Measurements from ENCODE around the gene M1AP.

M1AP gene

GRCh38 chr2:74653589-74653984 lies 5.5 kb upstream of the M1AP start:
- Mint-ChIP-seq H3K27me3 (ENCODE audit: low read depth, poor library complexity) (peaks cover 63% of the 10 kb centered on the region), H3K27ac (no peak overlapping the region), H3K9me3 (peaks cover 22% of the 10 kb centered on the region), H3K36me3 (ENCODE audit: low read depth) (peaks cover 5% of the 10 kb centered on the region), H3K4me1 (peaks cover 14% of the 10 kb centered on the region), H3K4me3 (peak overlapping the region; percentile 78)
- no peak for DNase-seq
- no peak for TF ChIP-seq CTCF (IDR thresholded peaks at IDR 0.05)

GRCh38 chr2:74646834-74647482 lies 1.2 kb downstream of the M1AP start:
- Mint-ChIP-seq H3K27me3 (ENCODE audit: low read depth, poor library complexity) (peaks cover 70% of the 10 kb centered on the region), H3K27ac (no peak overlapping the region), H3K4me3 (peak overlapping the region; percentile 30), H3K36me3 (ENCODE audit: low read depth) (peaks cover 4% of the 10 kb centered on the region), H3K4me1 (peaks cover 5% of the 10 kb centered on the region), H3K9me3 (peaks cover 25% of the 10 kb centered on the region)
- no peak for TF ChIP-seq CTCF (IDR thresholded peaks at IDR 0.05)
- no peak for DNase-seq

- Mint-ChIP-seq H3K9me3 (peaks cover 25% of the 10 kb centered on the region), H3K4me1 (peaks cover 5% of the 10 kb centered on the region), H3K27me3 (ENCODE audit: low read depth, poor library complexity) (peaks cover 63% of the 10 kb centered on the region), H3K4me3 (no peak overlapping the region), H3K36me3 (ENCODE audit: low read depth) (peaks cover 4% of the 10 kb centered on the region), H3K27ac (no peak overlapping the region)
- no peak for DNase-seq
- TF ChIP-seq CTCF (IDR thresholded peaks at IDR 0.05): no peak
Measured at GRCh38 chr2:74646201-74646600, 1.9 kb downstream of the M1AP start.

GRCh38 chr2:74645344-74645743 lies 2.8 kb downstream of the M1AP start:
- Mint-ChIP-seq H3K9me3 (peaks cover 25% of the 10 kb centered on the region), H3K4me3 (no peak overlapping the region), H3K27ac (no peak overlapping the region), H3K4me1 (peaks cover 5% of the 10 kb centered on the region), H3K36me3 (ENCODE audit: low read depth) (peaks cover 4% of the 10 kb centered on the region), H3K27me3 (ENCODE audit: low read depth, poor library complexity) (peaks cover 56% of the 10 kb centered on the region)
- no peak for DNase-seq
- TF ChIP-seq CTCF (IDR thresholded peaks at IDR 0.05): no peak

GRCh38 chr2:74639550-74639949 lies 8.6 kb downstream of the M1AP start:
- no peak for TF ChIP-seq CTCF (IDR thresholded peaks at IDR 0.05)
- Mint-ChIP-seq H3K36me3 (ENCODE audit: low read depth) (no peaks in the 10 kb centered on the region), H3K9me3 (no peaks in the 10 kb centered on the region), H3K4me3 (no peak overlapping the region), H3K27ac (no peak overlapping the region), H3K4me1 (no peaks in the 10 kb centered on the region), H3K27me3 (ENCODE audit: low read depth, poor library complexity) (peaks cover 15% of the 10 kb centered on the region)
- DNase-seq: no peak

GRCh38 chr2:74632939-74633312 lies 15.2 kb downstream of the M1AP start:
- no peak overlapping the region for H3K4me3 Mint-ChIP-seq
- H3K36me3 Mint-ChIP-seq (ENCODE audit: low read depth): no peaks in the 10 kb centered on the region
- H3K4me1 Mint-ChIP-seq: no peaks in the 10 kb centered on the region
- H3K27me3 Mint-ChIP-seq (ENCODE audit: low read depth, poor library complexity): peaks cover 13% of the 10 kb centered on the region
- TF ChIP-seq CTCF (IDR thresholded peaks at IDR 0.05): no peak
- no peak overlapping the region for H3K27ac Mint-ChIP-seq
- DNase-seq: no peak
- no peaks in the 10 kb centered on the region for H3K9me3 Mint-ChIP-seq
